ENCODE data around the gene RUVBL1. TPM values are rescaled to one million over a fixed set of nuclear protein-coding genes. Genes with fewer than 3 reads are reported as not detected.

The RUVBL1 gene
- total and polyA plus RNA-seq, 7 donors = 12.0 to 40.6 (median 17.1) TPM

GRCh38 chr3:128167973-128168674, 44.5 kb upstream of the RUVBL1 start:
- Histone ChIP-seq H3K4me1 (no peaks in the 10 kb centered on the region), H3K27ac (no peak overlapping the region), H3K27me3 (no peaks in the 10 kb centered on the region), H3K36me3 (no peaks in the 10 kb centered on the region), H3K4me3 (no peak overlapping the region), H3K9me3 (no peaks in the 10 kb centered on the region)
- TF ChIP-seq POLR2A (IDR thresholded peaks at IDR 0.05) (no peak), EP300 (IDR thresholded peaks at IDR 0.05) (no peak), POLR2AphosphoS5 (IDR thresholded peaks at IDR 0.05) (no peak), CTCF (IDR thresholded peaks at IDR 0.05) (no peak)
- intact Hi-C loops (cut with DNase I) = no loop called here
- WGBS, 2 donors = 83 to 88% methylated on average over 5 of the region's 5 CpGs
- DNase-seq = no peak

GRCh38 chr3:128167646-128167972, 44.0 kb upstream of the RUVBL1 start:
- Histone ChIP-seq H3K27ac (no peak overlapping the region), H3K9me3 (no peaks in the 10 kb centered on the region), H3K36me3 (no peaks in the 10 kb centered on the region), H3K4me1 (no peaks in the 10 kb centered on the region), H3K27me3 (no peaks in the 10 kb centered on the region), H3K4me3 (no peak overlapping the region)
- DNase-seq = no peak
- WGBS, 2 donors = 93 to 94% methylated on average over 8 of the region's 8 CpGs
- intact Hi-C loops (cut with DNase I) = no loop called here
- no peak for TF ChIP-seq POLR2A (IDR thresholded peaks at IDR 0.05)
- no peak for TF ChIP-seq POLR2AphosphoS5 (IDR thresholded peaks at IDR 0.05)
- no peak for TF ChIP-seq CTCF (IDR thresholded peaks at IDR 0.05)
- no peak for TF ChIP-seq EP300 (IDR thresholded peaks at IDR 0.05)

GRCh38 chr3:128166971-128167453, 43.4 kb upstream of the RUVBL1 start:
- no peaks in the 10 kb centered on the region for H3K4me1 ChIP-seq
- 91 to 94% methylated on average over 5 of the region's 5 CpGs for WGBS, 2 donors
- no peaks in the 10 kb centered on the region for H3K9me3 ChIP-seq
- H3K4me3 ChIP-seq = no peak overlapping the region
- TF ChIP-seq EP300 (IDR thresholded peaks at IDR 0.05) (no peak), CTCF (IDR thresholded peaks at IDR 0.05) (no peak), POLR2AphosphoS5 (IDR thresholded peaks at IDR 0.05) (no peak), POLR2A (IDR thresholded peaks at IDR 0.05) (no peak)
- no peaks in the 10 kb centered on the region for H3K27me3 ChIP-seq
- no peak overlapping the region for H3K27ac ChIP-seq
- H3K36me3 ChIP-seq = no peaks in the 10 kb centered on the region
- intact Hi-C loops (cut with DNase I) = no loop called here
- DNase-seq = no peak

- H3K4me1 ChIP-seq = no peaks in the 10 kb centered on the region
- H3K4me3 ChIP-seq = no peak overlapping the region
- no peak for DNase-seq
- intact Hi-C loops (cut with DNase I) = no loop called here
- no peaks in the 10 kb centered on the region for H3K27me3 ChIP-seq
- WGBS, 2 donors = 77 to 96% methylated on average over 5 of the region's 5 CpGs
- no peak overlapping the region for H3K27ac ChIP-seq
- no peaks in the 10 kb centered on the region for H3K36me3 ChIP-seq
- TF ChIP-seq POLR2A (IDR thresholded peaks at IDR 0.05) = no peak
- TF ChIP-seq CTCF (IDR thresholded peaks at IDR 0.05) = no peak
- TF ChIP-seq EP300 (IDR thresholded peaks at IDR 0.05) = no peak
- TF ChIP-seq POLR2AphosphoS5 (IDR thresholded peaks at IDR 0.05) = no peak
- H3K9me3 ChIP-seq = no peaks in the 10 kb centered on the region
These were observed 39.8 kb upstream of the RUVBL1 start for GRCh38 chr3:128163432-128163831.

- intact Hi-C loops (cut with DNase I) = no loop called here
- Histone ChIP-seq H3K4me3 (no peak overlapping the region), H3K36me3 (peaks cover 0 to 4% (median 0%) of the 10 kb centered on the region in 4 donors), H3K4me1 (no peaks in the 10 kb centered on the region), H3K27me3 (no peaks in the 10 kb centered on the region), H3K27ac (no peak overlapping the region), H3K9me3 (no peaks in the 10 kb centered on the region)
- DNase-seq = no peak
- 91 to 95% methylated on average over 5 of the region's 5 CpGs for WGBS, 2 donors
- TF ChIP-seq POLR2AphosphoS5 (IDR thresholded peaks at IDR 0.05) (no peak), POLR2A (IDR thresholded peaks at IDR 0.05) (no peak), CTCF (IDR thresholded peaks at IDR 0.05) (no peak), EP300 (IDR thresholded peaks at IDR 0.05) (no peak)
These were observed 37.0 kb upstream of the RUVBL1 start for GRCh38 chr3:128160661-128161060.

All from sigmoid colon (tissue), 7 donors.